Stomach smooth muscle (tissue), 2 donors: ENCODE data around the gene TWIST2.

ENCODE experiments used
- H3K27ac ChIP-seq: one replicate; pipeline ENCODE4 v1.7.0; 2013; ENCODE audit warnings: mild to moderate bottlenecking, low read length, inconsistent platforms
- H3K27me3 ChIP-seq, 2 donors: one replicate each; pipeline ENCODE4 v1.7.0; 2013; ENCODE audit warnings: low read length in 2 of 2; ENCODE audit not compliant: insufficient read depth in 2 of 2, control insufficient read depth in 1 of 2
- H3K36me3 ChIP-seq, 2 donors: one replicate each; pipeline ENCODE4 v1.7.0; 2013; ENCODE audit warnings: low read length in 2 of 2; ENCODE audit not compliant: control insufficient read depth in 2 of 2, insufficient read depth in 2 of 2
- H3K4me1 ChIP-seq: one replicate; pipeline ENCODE4 v1.7.0; 2013; ENCODE audit warnings: low read length; ENCODE audit not compliant: control insufficient read depth, insufficient read depth
- H3K4me3 ChIP-seq, 2 donors: one replicate each; pipeline ENCODE4 v1.7.0; 2013; ENCODE audit warnings: low read length in 2 of 2
- H3K9ac ChIP-seq, 2 donors: one replicate each; pipeline ENCODE4 v1.7.0; 2013; ENCODE audit warnings: low read length in 2 of 2, mild to moderate bottlenecking in 1 of 2
- H3K9me3 ChIP-seq, 2 donors: one replicate each; pipeline ENCODE4 v1.7.0; 2013; ENCODE audit warnings: low read length in 2 of 2; ENCODE audit not compliant: control insufficient read depth in 2 of 2
- donor health status: healthy.
- donor health status: Pancreatic carcinoma.

The TWIST2 gene

DNA sequence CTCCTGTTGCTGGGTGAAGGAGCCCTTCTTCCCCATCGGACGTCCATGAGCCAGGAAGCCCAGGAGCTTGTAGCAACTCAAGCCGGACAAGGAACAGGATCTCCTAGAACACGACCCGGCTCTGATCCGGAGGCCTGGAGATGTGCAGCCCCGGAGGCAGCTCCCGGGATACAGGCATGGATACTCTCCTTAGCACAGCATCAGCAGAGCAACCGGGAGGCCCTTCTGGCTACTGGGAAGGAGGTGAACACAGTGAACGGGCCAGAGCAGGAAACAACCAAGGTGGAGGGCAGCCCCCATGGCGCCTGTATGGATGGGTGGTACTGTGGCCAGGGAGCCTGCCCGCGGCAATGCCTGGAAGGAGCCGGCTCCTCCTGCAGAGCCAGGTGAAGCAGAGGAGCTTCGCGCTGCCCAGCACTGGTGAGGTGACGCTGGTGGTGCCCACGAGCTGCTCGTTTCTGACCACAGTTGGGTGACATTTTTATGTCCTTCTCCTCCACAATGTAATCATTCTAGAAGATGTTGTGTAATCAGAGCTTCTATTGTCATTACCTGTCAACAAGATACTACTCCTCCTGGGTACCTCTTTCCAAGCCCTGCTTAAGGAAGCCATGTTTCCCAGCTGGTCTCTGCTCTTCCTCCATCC lies 94.3 kb downstream of the TWIST2 start:
- no peak overlapping the region for H3K4me3 ChIP-seq
- no peaks in the 10 kb centered on the region for H3K36me3 ChIP-seq
- no peaks in the 10 kb centered on the region for H3K27me3 ChIP-seq
- peaks cover 10% of the 10 kb centered on the region for H3K4me1 ChIP-seq
- H3K9me3 ChIP-seq = no peaks in the 10 kb centered on the region
- H3K9ac ChIP-seq = no peak overlapping the region
- no peak overlapping the region for H3K27ac ChIP-seq

- H3K27me3 ChIP-seq = no peaks in the 10 kb centered on the region
- H3K36me3 ChIP-seq = no peaks in the 10 kb centered on the region
- H3K4me3 ChIP-seq = no peak overlapping the region
- no peak overlapping the region for H3K27ac ChIP-seq
- no peak overlapping the region for H3K9ac ChIP-seq
- no peaks in the 10 kb centered on the region for H3K9me3 ChIP-seq
- H3K4me1 ChIP-seq = peaks cover 7% of the 10 kb centered on the region
These were observed 94.9 kb downstream of the TWIST2 start for GRCh38 chr2:238942726-238943300.

GRCh38 chr2:238943338-238944067 lies 95.6 kb downstream of the TWIST2 start:
- Histone ChIP-seq H3K27ac (no peak overlapping the region), H3K27me3 (no peaks in the 10 kb centered on the region), H3K4me3 (no peak overlapping the region), H3K9ac (no peak overlapping the region), H3K9me3 (no peaks in the 10 kb centered on the region), H3K36me3 (no peaks in the 10 kb centered on the region), H3K4me1 (peaks cover 9% of the 10 kb centered on the region)

DNA sequence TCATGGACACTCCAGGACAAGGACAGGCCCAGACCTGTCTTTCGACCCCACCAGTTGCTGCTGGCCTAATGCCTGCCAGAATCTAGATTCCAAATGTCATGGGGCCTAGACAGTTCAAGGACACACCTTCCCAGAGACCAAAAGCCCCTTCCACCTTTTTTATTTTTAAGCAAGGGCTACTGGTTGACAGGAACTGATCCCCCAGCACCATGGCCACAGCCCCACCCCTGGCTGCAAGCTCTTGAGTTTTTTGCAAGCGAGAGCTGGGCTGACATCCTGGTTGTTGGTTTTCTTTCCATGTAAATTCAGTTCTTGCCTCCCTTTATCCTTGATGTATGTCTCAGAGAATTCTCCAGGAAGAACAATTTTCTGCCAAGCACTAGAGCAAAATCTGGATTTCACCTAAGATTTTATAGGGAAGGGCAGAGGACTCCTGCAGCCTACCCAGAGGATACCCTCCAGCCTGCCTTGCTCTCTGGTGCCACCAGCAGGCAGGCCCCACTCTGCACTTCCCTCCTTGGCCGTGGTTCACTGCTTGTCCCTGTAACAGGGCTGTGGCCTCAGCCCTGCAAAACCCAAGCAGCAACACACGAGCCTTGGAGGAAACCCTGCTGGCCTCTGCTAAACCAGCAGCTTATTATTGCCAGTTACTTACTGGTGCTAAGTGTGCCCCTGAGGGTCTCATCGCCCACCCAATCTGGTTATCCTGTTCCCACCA lies 97.7 kb downstream of the TWIST2 start:
- no peaks in the 10 kb centered on the region for H3K9me3 ChIP-seq
- peaks cover 6% of the 10 kb centered on the region for H3K4me1 ChIP-seq
- H3K36me3 ChIP-seq = no peaks in the 10 kb centered on the region
- H3K27me3 ChIP-seq = no peaks in the 10 kb centered on the region
- no peak overlapping the region for H3K27ac ChIP-seq
- no peak overlapping the region for H3K4me3 ChIP-seq
- no peak overlapping the region for H3K9ac ChIP-seq

- Histone ChIP-seq H3K9me3 (no peaks in the 10 kb centered on the region), H3K4me3 (no peak overlapping the region), H3K4me1 (peaks cover 6% of the 10 kb centered on the region), H3K9ac (no peak overlapping the region), H3K36me3 (no peaks in the 10 kb centered on the region), H3K27me3 (no peaks in the 10 kb centered on the region), H3K27ac (no peak overlapping the region)
These were observed 98.7 kb downstream of the TWIST2 start for GRCh38 chr2:238946318-238947242.

GRCh38 chr2:238947243-238947760 lies 99.4 kb downstream of the TWIST2 start:
- Histone ChIP-seq H3K9me3 (no peaks in the 10 kb centered on the region), H3K27ac (no peak overlapping the region), H3K4me1 (peaks cover 6% of the 10 kb centered on the region), H3K4me3 (no peak overlapping the region), H3K36me3 (no peaks in the 10 kb centered on the region), H3K9ac (no peak overlapping the region), H3K27me3 (no peaks in the 10 kb centered on the region)

GRCh38 chr2:238947920-238948710 lies 100.2 kb downstream of the TWIST2 start:
- H3K9ac ChIP-seq = no peak overlapping the region
- H3K36me3 ChIP-seq = no peaks in the 10 kb centered on the region
- H3K4me1 ChIP-seq = peaks cover 6% of the 10 kb centered on the region
- H3K27ac ChIP-seq = no peak overlapping the region
- H3K9me3 ChIP-seq = no peaks in the 10 kb centered on the region
- no peak overlapping the region for H3K4me3 ChIP-seq
- no peaks in the 10 kb centered on the region for H3K27me3 ChIP-seq

DNA sequence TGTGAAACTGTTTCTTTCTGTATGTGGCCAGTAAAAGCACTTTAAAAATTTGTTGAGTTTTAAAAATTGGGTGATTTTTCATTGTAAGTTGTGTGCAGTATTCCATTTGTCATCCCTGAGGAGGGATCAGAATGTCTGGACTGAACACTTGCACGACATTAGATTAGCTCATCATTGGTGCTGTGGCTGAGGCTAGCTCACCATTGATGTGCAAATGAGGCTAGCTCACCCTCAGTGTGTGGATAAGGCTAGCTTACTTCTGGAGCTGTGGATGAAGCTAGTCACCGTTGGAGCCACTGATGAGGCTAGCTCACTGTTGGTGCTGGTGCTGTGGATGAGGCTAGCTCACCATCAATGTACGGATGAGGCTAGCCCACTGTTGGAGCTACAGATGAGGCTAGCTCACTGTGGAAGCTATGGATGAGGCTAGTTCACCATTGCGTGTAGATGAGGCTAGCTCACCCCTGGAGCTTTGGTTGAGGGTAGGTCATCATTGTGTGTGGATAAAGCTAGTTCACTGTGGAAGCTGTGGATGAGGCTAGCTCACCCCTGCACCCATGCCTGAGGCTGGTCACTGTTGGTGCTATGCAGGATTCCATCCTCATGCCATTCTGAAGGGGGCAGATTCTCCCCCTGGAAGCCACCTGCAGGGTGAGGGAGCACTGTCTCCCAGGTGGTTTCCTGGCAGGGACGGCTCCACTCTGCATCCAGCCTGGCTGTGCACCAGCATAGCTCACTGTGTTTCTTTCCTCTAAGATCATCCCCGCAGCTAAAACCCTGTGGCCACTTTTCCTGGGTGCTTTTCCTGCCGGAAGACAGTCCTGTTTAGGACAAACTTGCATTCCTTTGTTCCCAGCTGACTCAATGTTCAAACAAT lies 101.1 kb downstream of the TWIST2 start:
- Histone ChIP-seq H3K4me3 (no peak overlapping the region), H3K27ac (no peak overlapping the region), H3K36me3 (no peaks in the 10 kb centered on the region), H3K4me1 (peaks cover 6% of the 10 kb centered on the region), H3K9ac (no peak overlapping the region), H3K9me3 (no peaks in the 10 kb centered on the region), H3K27me3 (no peaks in the 10 kb centered on the region)
